Activated CD4-positive, alpha-beta T cell treated with anti-CD3 and anti-CD28 coated beads for 36 hours (primary cell): ENCODE measurements around the gene PIP4K2A. TPM values are rescaled to one million over a fixed set of nuclear protein-coding genes. Genes with fewer than 3 reads are reported as not detected.
A peak's percentile ranks its signal among the peaks of the same experiment; 100 is the strongest.

Source experiments
- ATAC-seq: fragments of 200-7000 bp; cut with Tn5 transposase; one replicate; pipeline ENCODE4 v1.10.0; 2021; ENCODE audit warnings: mild to moderate bottlenecking, moderate library complexity
- CTCF ChIA-PET: fragments of 350-600 bp; sonication (Branson Sonifier 250); formaldehyde crosslinking; loops from one replicate; lab custom pipeline; 2021; ENCODE audit warnings: antibody characterized with exemption; lab: Charles Lee
- POLR2A ChIA-PET: fragments of 350-600 bp; sonication (Branson Sonifier 250); formaldehyde crosslinking; loops from one replicate; lab custom pipeline; 2021; ENCODE audit warnings: antibody characterized with exemption, inconsistent platforms; lab: Charles Lee
- DNase-seq: peaks from one replicate; pipeline ENCODE4 v3.0.0-alpha.2; 2020
- H3K27ac Mint-ChIP-seq: one replicate; pipeline ENCODE4 v1.8.0; 2021; ENCODE audit warnings: mixed read lengths
- H3K27me3 Mint-ChIP-seq: one replicate; pipeline ENCODE4 v1.8.0; 2021; ENCODE audit warnings: mixed read lengths
- H3K36me3 Mint-ChIP-seq: one replicate; pipeline ENCODE4 v1.8.0; 2021; ENCODE audit warnings: low read depth, mixed read lengths
- H3K4me1 Mint-ChIP-seq: one replicate; pipeline ENCODE4 v1.8.0; 2021; ENCODE audit warnings: mixed read lengths
- H3K4me3 Mint-ChIP-seq: one replicate; pipeline ENCODE4 v1.8.0; 2021; ENCODE audit warnings: mild to moderate bottlenecking, moderate library complexity, mixed read lengths
- H3K9me3 Mint-ChIP-seq: one replicate; pipeline ENCODE4 v1.8.0; 2021; ENCODE audit warnings: low read depth, mixed read lengths
- intact Hi-C, 2 experiments: fragments of 100-400 bp; cut with DNase I in 1 of 2; cut with micrococcal nuclease in 1 of 2; formaldehyde crosslinking; loops; one replicate each; pipeline versions ENCODE4 v1.14.2 to v1.15.1; 2022 to 2024; cut with DNase I, micrococcal nuclease
- total RNA-seq, 2 experiments: library from RNA; stranded (reverse); gene quantifications; one replicate each; pipeline ENCODE4 v1.2.3, GENCODE V29; 2021

Gene PIP4K2A
- total RNA-seq, 2 experiments from 2014 or later = 105 to 108 TPM

DNA sequence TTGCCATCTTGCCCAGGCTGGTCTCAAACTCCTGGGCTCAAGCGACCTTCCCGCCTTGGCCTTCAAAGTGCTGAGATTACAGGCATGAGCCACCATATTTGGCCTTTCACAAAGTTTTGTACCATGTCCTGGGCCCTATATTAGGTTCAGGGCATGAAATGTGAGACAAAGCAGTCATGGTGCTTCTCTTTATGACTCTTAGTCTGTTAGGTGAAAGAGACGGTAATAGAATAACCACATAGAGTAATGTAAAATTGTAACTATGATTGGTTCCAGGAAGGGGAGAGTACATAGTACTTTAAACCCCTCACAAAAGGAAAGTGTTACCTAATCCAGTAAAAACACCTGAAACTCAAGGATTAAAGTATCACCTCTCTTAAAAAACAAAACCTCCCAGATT lies 224.4 kb downstream of the PIP4K2A start:
- intact Hi-C loops = no loop called here
- H3K9me3 Mint-ChIP-seq = no peaks in the 10 kb centered on the region
- no peaks in the 10 kb centered on the region for H3K36me3 Mint-ChIP-seq
- CTCF ChIA-PET = interaction anchor here (0.6 kb wide), 1 partner anchor 9 kb away, joined by 3 read pairs; no protein-coding TSS in a partner anchor
- no peak overlapping the region for H3K27ac Mint-ChIP-seq
- H3K4me3 Mint-ChIP-seq = no peak overlapping the region
- H3K4me1 Mint-ChIP-seq = peaks cover 15% of the 10 kb centered on the region
- DNase-seq (no peak), ATAC-seq (peak; percentile 46)
- H3K27me3 Mint-ChIP-seq = peaks cover 2% of the 10 kb centered on the region
- POLR2A ChIA-PET = no interaction called here

DNA sequence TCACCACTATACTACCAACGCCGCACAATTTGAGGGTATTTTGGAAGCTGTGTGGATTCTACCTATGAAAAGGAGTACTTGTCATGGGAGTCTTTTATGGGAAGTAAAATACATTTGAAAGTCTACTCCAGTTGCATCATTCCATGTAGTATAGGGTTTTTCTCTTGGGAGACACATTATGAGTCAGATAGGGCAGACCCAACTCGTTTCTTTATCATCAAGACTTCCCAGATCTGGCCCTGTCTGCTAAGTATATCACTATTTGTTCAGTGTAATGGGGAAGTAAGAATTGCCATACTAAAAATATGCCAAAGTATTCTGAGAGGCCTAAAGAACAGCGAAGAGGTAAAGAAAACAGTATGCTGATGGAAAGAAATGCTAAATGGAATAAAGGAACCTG lies 224.9 kb downstream of the PIP4K2A start:
- intact Hi-C loops = no loop called here
- peaks cover 15% of the 10 kb centered on the region for H3K4me1 Mint-ChIP-seq
- no peak overlapping the region for H3K4me3 Mint-ChIP-seq
- POLR2A ChIA-PET = no interaction called here
- peaks cover 2% of the 10 kb centered on the region for H3K27me3 Mint-ChIP-seq
- CTCF ChIA-PET = no interaction called here
- no peaks in the 10 kb centered on the region for H3K9me3 Mint-ChIP-seq
- H3K36me3 Mint-ChIP-seq = no peaks in the 10 kb centered on the region
- no peak overlapping the region for H3K27ac Mint-ChIP-seq
- no peak for ATAC-seq
- DNase-seq = no peak

- ChIA-PET POLR2A (no interaction called here), CTCF (interaction anchor here (0.6 to 1.9 kb wide), 4 partner anchors 29 to 61 kb away, joined by 3 to 4 read pairs (median 3); no protein-coding TSS in a partner anchor)
- Mint-ChIP-seq H3K9me3 (no peaks in the 10 kb centered on the region), H3K4me1 (peaks cover 12% of the 10 kb centered on the region), H3K27ac (no peak overlapping the region), H3K36me3 (no peaks in the 10 kb centered on the region), H3K4me3 (no peak overlapping the region), H3K27me3 (peaks cover 3% of the 10 kb centered on the region)
- DNase-seq (no peak), ATAC-seq (no peak)
- intact Hi-C loops = no loop called here
Measured at GRCh38 chr10:22486431-22486830, 227.9 kb downstream of the PIP4K2A start.

Other genes starting within 250 kb of the PIP4K2A start
- gene ARMC3, start 213.5 kb upstream of the PIP4K2A start, total RNA-seq = not detected